Measurements from ENCODE around the gene FYN.
A peak's percentile ranks its signal among the peaks of the same experiment; 100 is the strongest.

Gene FYN

DNA sequence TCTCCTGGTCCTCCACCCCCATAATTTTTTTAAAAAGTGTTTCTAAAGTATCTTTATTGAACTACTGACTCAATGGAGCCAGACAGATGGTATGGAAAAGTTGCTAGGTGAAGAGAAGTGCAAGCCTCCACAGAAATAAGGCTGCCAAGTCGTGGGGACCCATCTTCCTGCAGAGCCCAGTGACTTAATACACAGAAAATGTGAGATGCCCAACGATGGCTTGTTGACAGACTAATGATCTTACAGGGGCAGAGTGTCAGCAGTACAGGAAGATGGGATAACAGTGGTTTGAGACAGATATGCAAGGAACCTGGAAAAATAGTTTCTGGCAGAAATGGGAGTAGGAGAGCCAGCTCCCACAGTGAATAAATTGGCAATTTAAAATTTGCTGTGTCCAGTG, 43.3 kb downstream of the FYN start:
- no peak for DNase-seq (ENCODE audit: extremely low read depth, low read depth)
- H3K4me3 ChIP-seq (replicated peaks; ENCODE audit: low read depth, low read length): no peak overlapping the region
- TF ChIP-seq, protein P1, sequence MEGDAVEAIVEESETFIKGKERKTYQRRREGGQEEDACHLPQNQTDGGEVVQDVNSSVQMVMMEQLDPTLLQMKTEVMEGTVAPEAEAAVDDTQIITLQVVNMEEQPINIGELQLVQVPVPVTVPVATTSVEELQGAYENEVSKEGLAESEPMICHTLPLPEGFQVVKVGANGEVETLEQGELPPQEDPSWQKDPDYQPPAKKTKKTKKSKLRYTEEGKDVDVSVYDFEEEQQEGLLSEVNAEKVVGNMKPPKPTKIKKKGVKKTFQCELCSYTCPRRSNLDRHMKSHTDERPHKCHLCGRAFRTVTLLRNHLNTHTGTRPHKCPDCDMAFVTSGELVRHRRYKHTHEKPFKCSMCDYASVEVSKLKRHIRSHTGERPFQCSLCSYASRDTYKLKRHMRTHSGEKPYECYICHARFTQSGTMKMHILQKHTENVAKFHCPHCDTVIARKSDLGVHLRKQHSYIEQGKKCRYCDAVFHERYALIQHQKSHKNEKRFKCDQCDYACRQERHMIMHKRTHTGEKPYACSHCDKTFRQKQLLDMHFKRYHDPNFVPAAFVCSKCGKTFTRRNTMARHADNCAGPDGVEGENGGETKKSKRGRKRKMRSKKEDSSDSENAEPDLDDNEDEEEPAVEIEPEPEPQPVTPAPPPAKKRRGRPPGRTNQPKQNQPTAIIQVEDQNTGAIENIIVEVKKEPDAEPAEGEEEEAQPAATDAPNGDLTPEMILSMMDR (IDR thresholded peaks at IDR 0.05; ENCODE audit: low read depth, low read length, missing control alignments): no peak

DNA sequence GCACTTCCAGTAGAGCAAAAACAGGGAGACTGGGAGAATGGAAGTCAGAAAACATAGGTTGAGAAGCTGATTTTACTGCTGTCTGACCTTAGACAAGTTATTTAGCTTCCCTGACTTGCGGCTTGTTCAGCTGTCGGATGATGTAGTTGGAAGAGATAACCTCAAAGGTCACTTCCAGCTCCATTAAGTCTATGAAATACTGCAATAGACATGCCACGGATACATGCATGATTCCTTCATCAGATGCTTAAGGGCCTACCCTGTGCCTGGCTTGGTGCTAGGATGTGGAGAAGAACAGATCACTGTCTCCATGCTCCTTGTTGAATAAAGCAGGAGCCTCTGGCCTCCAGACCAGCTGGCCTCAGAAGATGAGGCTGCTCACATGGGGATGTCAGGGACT, 43.7 kb downstream of the FYN start:
- TF ChIP-seq, protein P1 (IDR thresholded peaks at IDR 0.05; ENCODE audit: low read depth, low read length, missing control alignments): no peak
- no peak overlapping the region for H3K4me3 ChIP-seq (replicated peaks; ENCODE audit: low read depth, low read length)
- no peak for DNase-seq (ENCODE audit: extremely low read depth, low read depth)

DNA sequence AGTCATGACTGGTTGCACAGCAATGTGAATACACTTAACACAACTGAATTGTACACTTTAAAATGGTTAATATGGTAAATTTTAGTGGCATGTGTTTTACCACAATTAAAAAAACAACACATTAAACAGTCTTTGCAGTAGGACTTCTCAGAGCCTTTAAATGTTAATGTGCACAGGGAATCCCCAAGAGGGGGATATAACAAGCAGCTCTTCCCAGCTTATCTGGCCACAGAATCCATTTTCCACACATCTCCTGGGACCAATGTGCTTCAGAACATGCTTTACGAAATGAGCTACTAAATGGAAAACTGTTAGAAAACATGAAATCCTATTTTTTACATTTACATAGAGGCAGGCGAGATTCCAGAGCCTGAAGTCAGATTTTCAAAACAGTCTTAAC, 44.4 kb downstream of the FYN start:
- no peak for DNase-seq (ENCODE audit: extremely low read depth, low read depth)
- TF ChIP-seq, protein P1 (IDR thresholded peaks at IDR 0.05; ENCODE audit: low read depth, low read length, missing control alignments): no peak
- no peak overlapping the region for H3K4me3 ChIP-seq (replicated peaks; ENCODE audit: low read depth, low read length)

DNA sequence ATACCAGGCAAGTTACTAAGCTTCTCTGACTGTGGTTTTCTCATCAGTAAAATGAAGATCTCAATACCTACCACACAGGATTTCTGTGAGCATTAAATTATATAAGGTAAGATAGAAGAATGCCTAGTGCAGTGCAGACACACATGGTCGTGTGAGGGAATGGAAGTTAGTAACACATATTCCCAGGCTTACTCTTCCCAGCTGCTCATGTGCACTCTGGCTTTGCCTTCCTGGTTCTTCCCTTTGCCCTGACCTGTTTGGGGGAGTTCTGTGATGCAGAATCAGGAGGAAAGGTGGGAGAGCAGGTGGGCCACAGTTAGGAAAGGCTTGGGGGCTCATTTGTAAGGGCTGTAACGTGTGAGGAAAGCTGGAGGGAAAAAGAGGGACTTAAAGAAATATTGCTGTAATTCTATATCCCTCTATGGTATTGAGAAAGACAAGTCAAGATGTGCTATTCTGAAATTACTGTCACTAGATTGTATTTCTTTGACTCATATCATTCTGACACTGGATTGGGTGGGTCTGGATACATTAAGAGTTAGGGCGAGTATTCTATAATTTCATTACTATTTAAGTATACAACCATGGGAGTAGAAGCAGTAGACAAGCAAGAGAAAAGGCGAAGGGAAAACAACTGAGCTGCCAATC, 47.7 kb downstream of the FYN start:
- TF ChIP-seq, protein P1 (IDR thresholded peaks at IDR 0.05; ENCODE audit: low read depth, low read length, missing control alignments): no peak
- H3K4me3 ChIP-seq (replicated peaks; ENCODE audit: low read depth, low read length): no peak overlapping the region
- no peak for DNase-seq (ENCODE audit: extremely low read depth, low read depth)

DNA sequence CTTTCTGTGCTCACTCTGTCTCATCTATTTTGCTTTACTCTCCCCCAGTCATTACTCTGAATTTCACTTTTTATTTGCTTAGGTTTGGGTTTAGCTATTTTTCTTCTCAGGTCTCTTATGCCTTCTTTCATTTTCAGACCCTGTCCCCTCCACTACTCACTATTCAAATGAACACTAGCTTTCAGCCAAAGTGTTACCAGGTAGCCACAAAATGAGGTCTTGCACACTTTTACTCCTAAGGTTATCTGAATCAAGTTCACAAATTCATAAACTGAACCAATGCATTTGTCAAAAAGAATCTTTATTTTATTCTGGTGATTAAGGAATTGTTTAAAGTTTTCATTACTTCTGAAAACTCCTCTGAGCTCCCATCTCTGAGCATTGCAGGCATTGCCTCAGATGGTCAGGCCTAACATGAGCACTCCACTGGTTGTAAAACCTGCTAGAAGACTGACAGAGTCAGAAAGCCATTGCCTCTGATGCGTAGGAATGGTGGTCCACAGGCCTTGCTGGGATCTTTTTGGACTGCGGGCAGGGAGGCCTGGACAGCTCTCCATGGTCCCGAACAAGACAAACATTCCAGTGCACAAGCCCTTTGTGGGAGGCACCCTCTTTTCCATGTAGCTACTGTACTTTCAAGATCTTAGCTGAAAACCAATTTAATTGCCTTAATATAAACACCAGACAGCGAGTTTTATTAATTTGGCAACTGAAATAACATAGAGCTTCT, 48.5 kb downstream of the FYN start:
- no peak overlapping the region for H3K4me3 ChIP-seq (replicated peaks; ENCODE audit: low read depth, low read length)
- no peak for DNase-seq (ENCODE audit: extremely low read depth, low read depth)
- TF ChIP-seq, protein P1 (IDR thresholded peaks at IDR 0.05; ENCODE audit: low read depth, low read length, missing control alignments): no peak

DNA sequence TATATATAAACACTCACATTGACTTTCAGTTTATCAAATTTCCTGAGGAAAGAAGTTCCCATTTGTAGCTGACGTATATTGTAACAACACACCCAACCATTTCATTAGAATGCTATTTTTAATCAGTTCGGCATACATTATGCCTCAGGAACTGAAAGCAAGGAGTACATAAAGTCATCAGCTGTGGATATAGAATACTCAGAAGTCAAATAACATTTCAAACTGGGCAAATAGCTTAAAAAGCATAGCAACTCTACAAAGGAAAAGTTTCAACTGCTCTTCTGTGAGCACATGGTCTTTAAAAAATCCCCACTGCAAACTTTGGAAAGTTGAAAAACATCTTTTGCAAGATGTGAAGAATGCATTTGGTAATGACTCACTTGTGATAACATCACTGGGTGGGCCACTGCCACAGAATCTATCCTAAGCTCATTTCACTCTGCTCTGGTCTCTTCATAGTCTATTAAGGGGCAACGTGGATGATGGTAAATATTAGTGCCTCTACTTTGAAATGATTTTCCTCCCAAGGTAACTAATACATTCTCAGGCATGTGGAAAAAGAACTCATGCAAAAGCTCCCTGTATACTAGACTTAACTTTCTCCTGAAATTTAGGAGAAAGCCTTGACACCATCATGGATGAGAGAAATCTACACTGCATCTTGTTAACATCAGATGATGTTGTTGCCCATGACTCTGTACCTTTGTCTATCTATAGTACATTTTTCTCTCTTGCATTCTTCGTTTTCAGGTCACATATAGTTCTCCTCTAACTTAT, 49.2 kb downstream of the FYN start:
- DNase-seq (ENCODE audit: extremely low read depth, low read depth): peak; percentile 32
- H3K4me3 ChIP-seq (replicated peaks; ENCODE audit: low read depth, low read length): no peak overlapping the region; the same call in 1 of the 2 replicates
- TF ChIP-seq, protein P1 (IDR thresholded peaks at IDR 0.05; ENCODE audit: low read depth, low read length, missing control alignments): no peak
